ENCODE measurements around the gene SERTAD1.

SERTAD1 gene

DNA sequence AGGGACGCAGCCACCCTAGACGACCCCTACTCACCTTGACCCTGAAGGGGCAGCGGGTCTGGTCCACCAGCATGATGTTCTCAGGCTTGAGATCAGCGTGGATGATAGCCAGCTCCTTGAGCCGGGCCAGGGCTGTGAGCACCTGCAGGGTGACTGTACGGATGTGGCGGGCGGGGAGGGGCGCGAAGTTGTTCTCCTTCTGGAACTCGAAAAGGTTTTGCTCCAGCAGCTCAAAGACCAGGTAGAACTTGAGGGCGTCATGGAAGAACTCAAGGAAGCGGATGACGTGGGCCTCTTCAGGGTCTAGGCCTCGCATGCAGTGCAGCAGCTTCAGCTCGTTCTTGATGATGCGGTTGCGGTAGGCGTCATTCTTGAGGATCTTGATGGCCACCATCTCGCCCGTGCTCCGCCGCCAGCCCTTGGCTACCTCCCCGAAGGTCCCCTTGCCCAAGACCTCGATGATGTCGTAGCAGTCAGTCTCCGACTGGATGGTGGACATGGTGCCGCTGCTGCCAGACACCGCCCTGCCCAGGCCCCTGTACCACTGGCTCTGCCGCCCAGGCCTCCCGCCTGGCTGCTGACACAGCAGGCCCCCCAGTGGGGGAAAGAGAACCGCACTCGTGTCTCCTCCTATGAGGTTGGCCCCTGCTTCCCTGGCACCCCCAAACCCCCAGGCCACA is 36.2 kb downstream of the SERTAD1 start:
- TF ChIP-seq GATA3 (IDR thresholded peaks at IDR 0.05; ENCODE audit: low read depth, low read length) (no peak), GATA2 (IDR thresholded peaks at IDR 0.05; ENCODE audit: low read depth, low read length) (no peak)

DNA sequence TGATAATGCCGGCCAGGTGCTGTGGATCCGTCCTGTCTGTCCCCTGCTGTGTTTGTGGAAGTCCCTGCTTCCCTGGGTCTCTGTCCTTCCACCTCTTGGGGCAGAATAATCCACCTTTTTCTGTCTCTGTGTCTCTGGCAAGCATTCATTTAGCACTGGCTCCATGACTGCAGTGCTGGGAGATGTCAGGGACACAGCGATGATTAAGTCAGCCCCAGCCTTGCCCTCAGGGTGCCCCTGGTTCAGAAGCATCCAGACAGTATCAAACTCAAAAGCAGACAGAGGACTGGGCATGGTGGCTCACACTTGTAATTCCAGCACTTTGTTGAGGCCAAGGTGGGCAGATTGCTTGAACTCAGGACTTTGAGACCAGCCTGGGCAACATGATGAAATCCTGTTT is 37.3 kb downstream of the SERTAD1 start:
- TF ChIP-seq GATA2 (IDR thresholded peaks at IDR 0.05; ENCODE audit: low read depth, low read length), result no peak
- TF ChIP-seq GATA3 (IDR thresholded peaks at IDR 0.05; ENCODE audit: low read depth, low read length), result no peak

DNA sequence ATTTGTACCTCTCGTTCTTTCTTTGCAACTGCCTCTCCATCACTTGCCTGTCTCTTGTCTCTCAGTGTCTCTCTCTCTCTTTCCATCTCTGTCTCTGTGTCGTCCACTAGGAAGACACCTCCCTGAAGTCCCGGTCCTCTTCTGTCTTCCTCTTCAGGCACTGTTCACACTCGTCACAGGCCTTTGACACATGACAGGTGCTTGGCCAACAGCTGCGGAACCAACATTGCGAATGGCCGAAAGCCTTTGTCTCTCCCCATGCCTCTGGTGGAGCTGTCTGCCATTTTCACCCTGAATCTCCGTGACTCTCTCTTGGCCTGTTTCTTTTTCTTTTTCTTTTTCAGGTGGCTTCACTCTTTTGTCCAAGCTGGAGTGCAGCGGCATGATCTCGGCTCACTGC is 38.6 kb downstream of the SERTAD1 start:
- no peak for TF ChIP-seq GATA2 (IDR thresholded peaks at IDR 0.05; ENCODE audit: low read depth, low read length)
- no peak for TF ChIP-seq GATA3 (IDR thresholded peaks at IDR 0.05; ENCODE audit: low read depth, low read length)

DNA sequence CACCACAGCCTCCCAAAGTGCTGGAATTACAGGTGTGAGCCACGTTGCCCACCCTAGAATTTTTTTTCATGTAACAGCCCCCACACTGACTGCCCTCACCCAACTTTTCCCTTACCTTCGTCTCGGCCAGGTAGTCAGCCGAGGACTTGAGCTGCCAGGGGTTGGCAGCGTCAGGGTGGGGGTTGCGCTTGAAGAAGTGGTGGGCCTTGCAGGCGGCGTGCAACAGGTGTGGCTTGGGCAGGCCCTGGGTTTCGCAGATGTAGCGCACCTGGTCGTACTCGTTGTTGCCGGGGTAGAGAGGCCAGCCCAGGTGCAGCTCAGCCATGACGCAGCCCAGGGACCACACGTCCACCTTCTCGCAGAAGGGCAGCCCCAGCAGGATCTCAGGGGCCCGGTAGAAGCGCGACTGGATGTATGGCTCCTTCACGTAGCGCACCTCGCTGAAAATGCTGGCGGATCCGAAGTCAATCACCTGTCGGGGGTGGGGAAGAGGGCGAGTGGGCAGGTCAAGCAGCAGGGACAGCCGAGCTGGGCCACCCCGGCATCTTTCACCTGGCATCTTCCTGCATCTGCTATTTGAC is 42.0 kb downstream of the SERTAD1 start:
- TF ChIP-seq GATA3 (IDR thresholded peaks at IDR 0.05; ENCODE audit: low read depth, low read length) (no peak), GATA2 (IDR thresholded peaks at IDR 0.05; ENCODE audit: low read depth, low read length) (no peak)

DNA sequence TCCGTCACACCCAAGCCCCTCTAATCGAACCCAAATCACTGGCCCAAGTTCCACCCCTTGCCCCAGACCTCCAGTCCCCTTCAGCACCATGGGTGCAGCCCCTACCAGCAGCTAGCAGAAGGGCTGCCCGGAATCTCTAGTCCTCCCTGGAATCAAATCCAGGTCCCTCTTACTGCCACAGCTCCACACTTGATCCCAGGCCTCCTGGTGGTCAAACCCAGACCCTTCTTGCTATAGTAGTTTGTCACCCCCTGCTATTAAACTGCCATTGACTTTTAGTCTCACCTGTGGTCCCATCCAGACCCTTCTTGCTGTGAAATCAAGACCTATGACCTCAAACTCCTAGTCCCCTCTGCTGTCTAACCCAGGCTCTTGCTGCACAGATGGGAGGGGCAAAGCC is 44.5 kb downstream of the SERTAD1 start:
- TF ChIP-seq GATA3 (IDR thresholded peaks at IDR 0.05; ENCODE audit: low read depth, low read length), result no peak
- no peak for TF ChIP-seq GATA2 (IDR thresholded peaks at IDR 0.05; ENCODE audit: low read depth, low read length)

DNA sequence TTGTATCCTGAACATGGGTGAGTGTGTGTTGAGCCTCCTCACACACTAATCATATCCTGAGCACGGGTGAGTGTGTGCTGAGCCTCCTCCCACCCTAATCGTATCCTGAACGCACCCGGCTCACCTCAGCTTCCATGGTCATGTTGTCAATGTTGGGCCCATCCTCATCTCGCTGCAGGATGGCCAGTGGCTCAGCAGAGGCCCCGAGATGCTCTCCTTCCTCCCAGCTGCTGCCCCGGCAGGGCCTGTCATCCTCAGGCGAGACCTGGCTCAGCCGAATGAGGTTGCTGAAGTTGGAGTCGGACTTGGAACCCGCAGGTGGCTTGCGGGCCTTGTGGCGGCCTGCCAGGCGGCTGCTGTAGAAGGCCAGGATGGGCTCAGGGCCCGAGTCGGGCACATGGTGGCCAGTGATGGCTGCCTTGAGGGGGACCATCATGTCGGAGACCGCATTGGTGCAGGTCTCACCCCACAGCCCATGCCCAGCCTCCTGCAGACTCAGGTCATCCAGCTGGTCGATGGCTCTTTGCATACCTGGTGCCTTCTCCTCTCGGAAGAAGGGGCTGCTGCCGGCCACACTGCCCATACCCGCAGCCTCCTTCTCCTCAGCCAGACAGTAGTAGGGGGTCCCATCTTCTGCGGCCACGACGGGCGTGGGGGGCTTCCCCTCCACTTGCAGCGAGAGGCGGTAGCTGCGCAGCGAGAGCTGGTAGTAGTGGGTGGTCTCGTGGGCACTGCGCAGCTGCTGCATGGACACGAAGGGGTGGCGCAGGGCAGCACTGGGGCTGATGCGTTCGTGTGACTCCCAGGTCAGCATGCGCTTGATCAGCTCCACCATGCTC is 45.4 kb downstream of the SERTAD1 start:
- no peak for TF ChIP-seq GATA2 (IDR thresholded peaks at IDR 0.05; ENCODE audit: low read depth, low read length)
- TF ChIP-seq GATA3 (IDR thresholded peaks at IDR 0.05; ENCODE audit: low read depth, low read length), result no peak

DNA sequence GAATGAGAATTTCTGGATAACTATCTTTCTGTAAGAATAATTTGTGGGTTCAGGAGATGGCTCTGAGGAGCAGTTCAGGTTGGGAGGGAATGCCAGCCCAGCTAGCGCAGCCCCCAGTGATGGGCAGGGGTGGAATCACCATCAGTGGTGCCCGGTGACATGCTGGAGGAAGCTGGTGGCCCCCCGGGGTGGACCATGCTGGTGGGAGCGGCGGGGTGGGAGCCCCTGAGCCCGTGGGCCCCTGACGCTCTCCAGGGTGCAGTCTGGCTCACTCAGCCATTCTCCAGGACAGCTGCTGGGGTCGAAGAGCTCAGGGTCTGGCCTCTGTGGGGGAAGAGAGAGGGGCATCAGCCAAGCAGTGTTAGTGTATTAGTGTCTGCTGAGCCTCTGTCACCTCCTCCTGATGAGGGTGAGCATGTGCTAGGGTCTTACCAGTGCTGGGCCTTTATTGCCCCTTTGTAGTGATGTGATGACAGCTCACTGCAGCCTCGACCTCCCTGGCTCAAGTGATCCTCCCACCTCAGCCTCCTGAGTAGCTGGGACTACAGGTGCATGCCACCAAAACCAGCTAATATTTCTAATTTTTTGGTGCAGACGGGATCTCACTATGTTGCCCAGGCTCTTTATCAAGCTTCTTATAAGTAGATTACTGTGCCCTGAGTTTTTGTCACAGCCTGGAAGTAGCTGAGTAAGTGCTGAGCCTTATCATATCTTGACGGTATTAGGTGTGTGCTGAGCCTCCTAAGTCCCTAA is 46.2 kb downstream of the SERTAD1 start:
- TF ChIP-seq GATA2 (IDR thresholded peaks at IDR 0.05; ENCODE audit: low read depth, low read length) (no peak), GATA3 (IDR thresholded peaks at IDR 0.05; ENCODE audit: low read depth, low read length) (no peak)

DNA sequence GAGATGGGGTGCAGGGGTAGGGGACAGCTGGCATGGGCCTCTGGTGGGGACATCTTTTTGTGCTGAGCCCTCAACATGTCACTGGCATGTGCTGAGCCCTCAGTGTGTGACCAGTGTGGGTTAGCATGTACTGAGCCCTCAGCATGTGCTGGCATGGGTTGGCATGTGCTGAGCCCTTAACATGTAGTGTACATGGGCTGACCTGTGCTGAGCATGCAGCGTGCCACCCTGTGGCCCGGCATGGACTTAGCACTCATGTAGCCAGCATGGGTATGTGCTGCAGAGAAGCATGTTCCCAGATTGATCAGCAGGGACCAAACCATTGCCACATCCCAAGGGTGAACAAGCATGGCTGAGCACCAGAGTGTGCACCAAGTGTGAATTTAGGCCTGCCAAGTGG is 47.3 kb downstream of the SERTAD1 start:
- no peak for TF ChIP-seq GATA2 (IDR thresholded peaks at IDR 0.05; ENCODE audit: low read depth, low read length)
- TF ChIP-seq GATA3 (IDR thresholded peaks at IDR 0.05; ENCODE audit: low read depth, low read length), result no peak

DNA sequence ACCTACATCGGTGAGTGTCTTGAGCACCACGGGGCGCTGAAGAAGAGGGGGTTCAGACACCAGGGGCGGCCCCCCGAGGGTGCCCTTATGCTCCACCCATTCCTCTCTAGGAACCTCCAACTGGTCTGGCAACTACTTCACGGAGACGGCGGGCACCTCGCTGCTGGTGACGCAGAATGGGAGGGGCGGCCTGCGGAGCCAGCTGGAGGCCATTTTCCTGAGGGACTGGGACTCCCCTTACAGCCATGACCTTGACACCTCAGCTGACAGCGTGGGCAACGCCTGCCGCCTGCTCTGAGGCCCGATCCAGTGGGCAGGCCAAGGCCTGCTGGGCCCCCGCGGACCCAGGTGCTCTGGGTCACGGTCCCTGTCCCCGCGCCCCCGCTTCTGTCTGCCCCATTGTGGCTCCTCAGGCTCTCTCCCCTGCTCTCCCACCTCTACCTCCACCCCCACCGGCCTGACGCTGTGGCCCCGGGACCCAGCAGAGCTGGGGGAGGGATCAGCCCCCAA is 47.9 kb downstream of the SERTAD1 start:
- TF ChIP-seq GATA2 (IDR thresholded peaks at IDR 0.05; ENCODE audit: low read depth, low read length) (no peak), GATA3 (IDR thresholded peaks at IDR 0.05; ENCODE audit: low read depth, low read length) (no peak)

DNA sequence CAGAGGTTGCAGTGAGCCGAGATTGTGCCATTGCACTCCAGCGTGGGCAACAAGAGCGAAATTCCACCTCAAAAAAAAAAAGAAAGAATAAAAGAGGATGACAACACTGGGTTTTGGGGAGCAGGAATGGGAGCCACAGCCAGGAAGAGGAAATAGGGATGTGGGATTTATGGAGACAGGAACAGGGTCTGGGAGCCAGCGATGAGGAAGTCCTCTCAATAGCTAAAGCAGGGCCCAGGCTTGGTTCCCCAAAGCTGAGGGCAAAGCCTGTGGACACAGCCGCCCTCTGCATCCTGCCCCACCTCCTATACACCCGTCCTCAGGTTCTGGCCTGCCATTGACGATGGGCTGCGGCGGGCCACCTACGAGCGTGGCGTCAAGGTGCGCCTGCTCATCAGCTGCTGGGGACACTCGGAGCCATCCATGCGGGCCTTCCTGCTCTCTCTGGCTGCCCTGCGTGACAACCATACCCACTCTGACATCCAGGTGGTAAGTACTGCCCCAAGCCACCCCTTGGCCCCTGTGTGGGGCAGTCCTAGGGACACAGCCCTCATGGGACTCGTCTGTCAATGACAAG is 49.4 kb downstream of the SERTAD1 start:
- TF ChIP-seq GATA2 (IDR thresholded peaks at IDR 0.05; ENCODE audit: low read depth, low read length), result no peak
- no peak for TF ChIP-seq GATA3 (IDR thresholded peaks at IDR 0.05; ENCODE audit: low read depth, low read length)

DNA sequence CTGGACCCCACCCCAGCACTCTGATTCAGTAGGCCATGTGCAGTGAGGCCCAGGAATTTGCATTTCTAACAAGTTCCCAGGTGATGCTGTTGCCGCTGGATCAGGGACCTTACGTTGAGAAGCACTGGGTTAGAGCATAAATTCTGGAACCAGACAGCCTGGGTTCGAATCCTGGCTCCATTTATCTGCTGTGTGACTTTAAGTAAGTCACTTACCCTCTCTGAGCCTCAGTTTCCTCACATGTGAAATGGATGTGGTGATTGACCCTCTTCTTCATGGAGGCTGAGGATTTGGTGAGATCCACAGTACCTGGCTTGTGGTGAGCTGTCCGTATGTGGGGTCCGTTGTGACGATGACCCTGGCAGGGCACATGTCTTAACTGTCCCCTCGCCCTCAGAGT is 51.7 kb downstream of the SERTAD1 start:
- no peak for TF ChIP-seq GATA2 (IDR thresholded peaks at IDR 0.05; ENCODE audit: low read depth, low read length)
- no peak for TF ChIP-seq GATA3 (IDR thresholded peaks at IDR 0.05; ENCODE audit: low read depth, low read length)

DNA sequence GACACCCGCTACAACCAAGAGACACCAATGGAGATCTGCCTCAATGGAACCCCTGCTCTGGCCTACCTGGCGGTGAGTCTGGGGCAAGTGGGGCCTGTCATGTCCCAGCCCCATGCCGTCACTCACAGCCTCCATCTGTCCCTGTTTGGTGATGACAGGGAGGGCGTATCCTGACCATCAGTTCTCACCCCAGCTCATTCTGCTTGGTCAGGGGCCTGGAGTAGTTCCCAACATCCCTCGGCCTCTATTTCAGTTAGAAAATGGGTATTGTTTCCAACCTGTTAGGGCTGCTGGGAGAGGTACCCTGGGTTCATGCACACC is 54.0 kb downstream of the SERTAD1 start:
- TF ChIP-seq GATA3 (IDR thresholded peaks at IDR 0.05; ENCODE audit: low read depth, low read length), result no peak
- no peak for TF ChIP-seq GATA2 (IDR thresholded peaks at IDR 0.05; ENCODE audit: low read depth, low read length)
